MM.1S (cell line): ENCODE data around the gene INTS15.

Source experiments
- CTCF ChIP-seq: fragments of 300-600 bp; sonication (generic); IDR thresholded peaks from 2 replicates; pipeline ENCODE4 v1.5.1; 2016; ENCODE audit warnings: antibody characterized with exemption, low read length, mixed read lengths
- EZH2phosphoT487 ChIP-seq: fragments of 300-600 bp; sonication (generic); IDR thresholded peaks from 2 replicates; pipeline ENCODE4 v1.6.1; 2018; ENCODE audit warnings: antibody characterized with exemption, low read length

DNA sequence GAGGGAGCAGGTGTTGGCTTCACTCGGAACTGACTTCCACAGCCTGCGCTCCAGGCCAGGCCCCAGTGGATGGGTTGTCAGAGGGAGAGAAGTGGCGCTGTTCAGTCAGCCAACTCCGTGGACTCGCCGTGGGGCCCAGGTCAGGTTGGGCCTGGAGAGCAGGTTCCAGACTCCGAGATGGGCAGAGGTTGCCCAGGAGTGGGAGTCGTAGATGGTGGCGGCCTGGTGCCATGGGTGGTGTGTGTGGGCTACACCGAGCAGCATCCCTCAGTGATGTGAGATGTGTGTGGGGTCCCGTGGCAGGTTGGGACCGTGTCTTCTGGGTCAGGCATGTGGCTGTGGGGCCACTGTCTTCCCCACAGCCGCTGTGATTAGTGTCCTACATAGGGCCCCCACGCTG lies 57.7 kb downstream of the INTS15 start:
- TF ChIP-seq EZH2phosphoT487 (no peak), CTCF (no peak)
